ENCODE measurements around the gene SLC37A1.
A peak's percentile ranks its signal among the peaks of the same experiment; 100 is the strongest.

The SLC37A1 gene

DNA sequence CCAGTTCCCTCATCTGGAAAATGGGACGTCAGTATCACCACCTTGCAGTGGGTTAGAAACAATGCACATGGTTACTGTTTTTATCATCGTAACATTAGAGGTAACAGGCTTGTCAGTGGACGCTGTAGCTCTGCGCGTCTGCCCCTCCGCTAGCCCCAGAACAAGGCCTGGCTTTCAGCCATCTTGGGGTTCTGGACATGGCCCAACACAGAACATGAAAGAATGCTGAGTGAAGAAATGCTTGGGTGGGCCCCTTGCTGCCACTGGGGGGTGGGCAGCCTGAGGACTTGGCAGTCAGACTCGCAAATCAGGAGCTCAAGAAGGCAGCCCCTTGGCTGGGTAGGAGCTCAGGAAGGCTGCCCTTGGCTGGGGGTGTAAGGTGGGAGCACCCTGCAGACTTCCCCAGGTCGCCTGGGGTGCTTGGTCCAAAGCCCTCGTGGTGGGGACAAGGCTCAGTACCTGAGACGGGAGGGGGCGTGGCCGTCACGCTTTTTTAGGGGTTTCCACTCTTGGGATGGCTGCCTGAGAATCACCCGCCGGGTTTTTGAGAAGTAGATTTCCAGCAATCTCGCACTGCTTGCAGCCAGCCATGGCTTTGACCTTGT is 51.7 kb downstream of the SLC37A1 start:
- no peak for DNase-seq

DNA sequence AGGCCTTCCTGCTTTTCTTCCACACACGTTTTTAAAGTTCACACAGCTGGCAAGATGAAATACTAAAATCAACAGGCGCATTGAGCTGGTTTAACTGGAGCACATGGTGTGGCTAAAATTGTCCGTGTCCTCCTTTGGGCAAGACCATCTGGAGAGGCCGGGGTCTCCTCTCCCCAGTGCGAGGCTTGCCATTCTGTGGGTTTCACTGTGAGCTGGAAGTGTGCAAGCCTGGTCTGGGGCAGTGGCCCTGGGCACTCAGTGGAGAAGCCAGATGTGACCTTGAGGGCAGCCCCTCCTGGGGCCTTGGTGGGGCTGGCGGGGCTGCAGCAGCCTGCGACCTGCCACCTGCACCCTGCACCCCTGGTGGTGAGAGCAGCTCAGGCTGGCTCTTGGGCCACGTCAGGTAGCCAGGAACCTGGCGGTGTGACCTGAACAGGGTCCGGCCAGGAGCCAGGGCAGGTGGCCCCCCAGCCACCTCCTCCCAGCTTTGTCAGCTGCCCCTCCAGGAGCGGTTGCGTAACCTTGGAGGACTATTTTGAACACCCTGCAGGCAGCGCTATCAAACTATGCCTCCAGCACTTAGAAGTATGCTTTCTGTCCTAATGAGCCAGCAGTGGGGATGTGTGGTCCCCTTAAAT is 52.4 kb downstream of the SLC37A1 start:
- no peak for DNase-seq

DNA sequence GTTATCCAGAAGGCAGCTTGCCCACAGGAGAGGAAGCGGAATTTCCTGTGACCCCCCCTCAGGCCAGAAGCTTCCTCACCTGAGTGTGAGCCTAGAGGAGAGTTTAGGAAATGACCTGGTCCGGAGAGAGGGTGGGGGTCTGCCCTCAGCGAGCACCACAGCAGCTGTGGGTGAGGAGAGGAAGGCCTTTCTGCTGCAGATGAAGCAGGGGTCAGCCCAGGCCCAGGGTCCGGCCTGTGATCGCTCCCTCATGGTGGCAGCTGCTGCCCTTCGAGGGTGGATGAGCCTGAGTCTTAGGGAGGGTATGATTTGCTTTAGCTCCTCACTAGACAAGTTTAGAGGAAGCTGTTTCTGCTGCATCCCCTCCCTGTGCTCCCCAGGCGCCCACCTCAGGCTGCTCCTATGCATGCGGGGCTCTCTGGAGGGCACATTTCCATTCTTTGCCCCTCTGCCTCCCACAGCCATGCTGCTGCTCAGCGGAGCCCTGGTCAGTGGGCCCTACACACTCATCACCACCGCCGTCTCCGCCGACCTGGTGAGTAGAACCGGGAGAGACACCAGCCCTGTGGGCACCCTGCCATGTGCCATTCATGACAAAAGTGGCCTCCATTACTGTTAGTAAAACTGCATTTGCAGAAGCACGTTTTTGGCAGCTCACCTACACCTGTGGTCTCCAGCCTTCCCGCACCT is 53.0 kb downstream of the SLC37A1 start:
- DNase-seq: no peak

DNA sequence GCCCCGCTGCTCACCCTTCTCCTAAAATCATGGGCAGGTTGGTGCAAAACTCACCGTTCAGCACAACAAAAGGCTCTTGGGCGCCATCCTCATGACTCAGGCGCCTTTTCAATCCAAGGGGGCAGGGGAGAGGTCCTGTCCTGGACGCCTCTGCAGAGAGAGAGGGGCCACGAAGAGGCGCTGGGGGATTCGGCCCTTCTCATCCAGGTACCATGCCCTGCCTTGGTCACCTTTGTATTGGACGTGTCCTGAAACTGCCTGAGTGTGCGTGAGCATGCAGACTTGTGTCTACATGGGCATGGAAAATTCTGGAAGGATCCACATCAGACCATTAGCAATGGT is 53.5 kb downstream of the SLC37A1 start:
- no peak for DNase-seq

DNA sequence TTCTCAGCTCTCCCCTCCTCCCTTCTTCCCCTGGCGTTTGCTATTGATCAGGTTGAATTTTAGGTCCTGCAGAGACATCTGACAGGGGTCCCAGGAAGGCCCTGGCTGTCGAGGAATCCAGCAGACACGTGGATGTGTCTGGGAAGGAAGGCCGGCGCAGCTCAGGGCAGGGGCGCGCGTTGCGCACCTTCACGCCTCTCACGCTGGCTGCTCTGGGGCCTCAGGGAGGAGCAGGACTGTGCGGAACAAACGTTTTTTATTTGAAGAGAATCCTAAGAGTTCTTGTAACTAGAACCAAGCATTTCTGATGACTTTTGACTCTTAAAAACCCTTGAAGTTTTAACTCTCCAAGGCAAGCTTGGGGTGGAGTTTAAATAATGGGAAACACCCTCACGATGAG is 54.2 kb downstream of the SLC37A1 start:
- DNase-seq: no peak

DNA sequence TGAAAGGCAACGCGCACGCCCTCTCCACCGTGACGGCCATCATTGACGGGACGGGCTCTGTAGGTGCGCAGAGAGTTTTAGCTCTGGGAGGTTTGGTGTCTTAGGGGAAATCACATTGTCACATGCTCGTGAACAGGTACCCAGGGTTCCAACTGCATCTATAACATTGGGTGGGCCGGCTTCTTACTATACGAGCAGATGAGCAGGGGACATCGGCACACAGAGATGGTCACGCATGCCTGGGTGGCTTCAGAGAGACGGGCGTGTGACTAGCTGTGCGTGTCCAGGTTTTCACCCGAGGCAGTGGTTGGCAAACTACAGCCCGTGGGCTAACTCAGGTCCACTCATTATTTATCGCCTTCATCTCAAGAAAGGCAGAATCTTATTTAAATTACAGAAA is 54.7 kb downstream of the SLC37A1 start:
- DNase-seq: no peak

DNA sequence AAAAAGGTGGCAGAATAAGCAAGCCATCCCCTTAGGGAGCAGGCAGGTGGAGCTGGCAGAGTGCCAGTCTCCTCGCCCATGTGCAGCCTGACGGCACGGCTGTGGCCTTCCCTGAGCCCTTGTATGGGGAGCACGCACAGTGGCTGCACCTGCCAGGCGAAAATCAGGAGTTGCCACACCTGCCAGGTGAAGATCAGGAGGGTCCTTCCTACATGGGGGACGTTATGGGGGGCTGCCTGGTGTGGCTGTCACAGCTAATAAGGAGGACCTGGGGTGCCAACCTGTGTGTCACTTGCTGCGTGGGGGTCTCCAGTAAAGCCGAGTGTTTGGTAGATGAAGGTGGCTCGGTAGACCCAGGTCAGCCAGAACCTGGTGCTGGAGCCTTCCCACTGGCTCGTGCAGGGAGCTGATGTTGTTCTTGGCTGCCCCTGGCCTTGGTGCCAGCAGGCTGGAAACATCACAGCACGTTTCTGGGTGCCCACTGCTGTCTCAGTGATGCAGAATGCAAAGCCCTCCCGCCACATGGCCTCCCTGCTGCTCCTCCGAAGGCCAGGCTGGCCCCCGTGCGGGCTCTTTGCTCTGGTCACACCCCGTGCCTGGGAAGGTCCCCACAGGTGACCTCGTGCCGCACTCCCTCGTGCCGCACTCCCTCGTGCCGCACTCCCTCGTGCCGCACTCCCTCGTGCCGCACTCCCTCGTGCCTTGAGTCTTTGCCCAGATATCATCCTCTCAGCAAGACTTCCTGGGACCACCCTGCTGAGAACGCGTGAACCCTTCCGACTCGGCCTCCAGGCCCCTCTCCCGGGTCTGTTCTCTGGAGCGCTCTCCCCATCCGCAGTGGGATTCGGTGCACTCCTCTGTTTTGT is 55.4 kb downstream of the SLC37A1 start:
- DNase-seq: peak; percentile 55

DNA sequence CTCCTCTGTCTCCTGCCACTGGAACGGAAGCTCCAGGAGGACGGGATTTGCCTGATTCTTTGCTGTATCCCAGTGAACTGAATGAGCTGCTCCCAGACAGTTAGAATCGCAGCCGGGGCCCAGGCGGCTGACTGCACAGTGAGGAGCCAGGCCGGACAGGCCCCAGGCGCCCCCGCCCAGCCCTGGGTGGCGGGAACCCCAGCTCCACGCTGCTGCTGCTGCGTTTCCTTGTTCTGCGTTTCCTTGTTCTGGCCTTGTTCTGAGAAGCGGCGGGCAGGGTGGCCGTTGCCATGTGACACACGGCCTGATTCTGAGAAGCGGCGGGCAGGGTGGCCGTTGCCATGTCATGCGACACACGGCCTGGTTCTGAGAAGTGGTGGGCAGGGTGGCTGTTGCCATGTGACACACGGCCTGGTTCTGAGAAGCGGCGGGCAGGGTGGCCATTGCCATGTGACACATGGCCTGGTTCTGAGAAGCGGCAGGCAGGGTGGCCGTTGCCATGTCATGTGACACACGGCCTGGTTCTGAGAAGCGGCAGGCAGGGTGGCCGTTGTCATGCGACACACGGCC is 56.2 kb downstream of the SLC37A1 start:
- DNase-seq: no peak

DNA sequence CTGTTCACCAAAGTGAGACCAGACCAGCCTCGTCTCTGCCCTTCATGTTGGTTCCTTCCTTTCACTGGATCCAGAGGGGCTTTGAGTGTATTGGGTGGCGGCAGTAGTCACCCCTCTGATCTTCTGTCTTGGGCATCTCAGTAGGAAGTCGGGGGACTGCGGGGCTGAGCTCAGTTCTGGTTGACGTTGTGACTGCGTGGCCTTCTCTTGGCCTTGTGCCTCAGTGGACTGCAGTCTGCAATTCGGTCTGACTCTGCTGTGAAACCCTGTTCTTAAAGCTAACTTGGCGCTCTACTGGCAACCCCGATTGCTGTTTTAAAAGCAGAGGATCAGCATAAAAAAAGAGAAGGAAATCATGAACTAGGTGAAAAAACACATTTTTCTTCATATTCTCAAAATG is 56.7 kb downstream of the SLC37A1 start:
- DNase-seq: no peak

DNA sequence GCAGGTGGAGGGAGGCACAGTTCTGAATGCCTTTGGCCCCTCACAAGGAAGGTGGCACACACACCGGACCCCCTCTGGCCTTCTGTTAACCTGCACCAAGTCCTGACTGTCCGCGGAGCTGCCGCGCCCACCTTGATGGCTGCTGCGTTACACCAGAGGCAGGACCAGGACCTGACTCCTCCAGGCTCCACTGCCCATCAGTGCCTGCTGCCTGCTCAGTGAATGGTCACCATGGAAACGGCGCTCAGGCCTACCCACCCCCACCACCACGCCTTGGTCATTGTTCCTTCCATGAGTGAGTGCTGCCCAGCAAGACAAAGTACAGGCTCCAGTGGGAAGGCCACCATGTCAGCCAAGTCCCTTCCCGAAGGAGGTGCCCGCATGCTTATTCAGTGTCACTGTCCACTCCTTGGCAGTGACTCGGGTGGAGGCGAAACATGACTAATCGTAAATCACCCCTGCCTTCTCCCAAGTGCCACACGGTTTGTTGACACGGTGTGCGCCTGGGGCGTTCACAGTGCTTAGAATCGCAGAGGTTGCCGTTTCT is 57.3 kb downstream of the SLC37A1 start:
- DNase-seq: peak; percentile 90

DNA sequence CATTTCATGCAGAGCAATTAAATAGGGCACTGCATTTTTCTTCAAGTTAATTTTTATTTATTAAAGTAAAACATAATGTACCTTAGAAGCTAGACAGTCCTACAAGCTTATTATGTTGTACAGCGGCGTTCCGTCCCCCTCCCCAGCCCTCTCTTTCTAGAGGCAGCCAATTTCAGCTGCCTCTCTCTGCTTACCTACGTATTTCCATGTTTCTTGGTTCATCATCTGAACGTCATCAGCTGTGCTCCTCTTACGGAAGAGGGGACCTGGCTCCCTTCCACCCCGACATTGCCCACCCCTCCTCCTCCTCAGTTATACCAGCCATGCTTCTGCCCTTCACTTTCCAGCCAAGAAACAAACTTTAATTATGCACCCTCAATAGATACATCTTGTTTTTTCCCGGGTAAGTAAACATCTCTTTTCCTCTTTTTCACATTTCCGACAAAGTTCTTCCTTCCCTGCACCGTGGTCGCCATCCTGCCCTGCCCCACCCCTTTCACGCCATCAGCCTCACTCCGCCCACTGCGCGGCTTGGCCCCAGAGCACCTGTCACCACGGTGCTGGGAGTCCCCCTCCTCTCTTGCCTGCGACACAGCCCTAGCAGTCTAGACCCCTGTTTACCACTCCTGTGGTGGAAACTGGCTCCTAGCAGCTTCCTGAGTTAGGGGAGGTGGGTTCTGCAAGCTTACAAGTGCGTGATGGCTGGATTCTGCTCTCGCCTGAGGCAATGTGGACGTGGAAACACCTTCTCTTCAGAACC is 57.9 kb downstream of the SLC37A1 start:
- DNase-seq: peak; percentile 88

DNA sequence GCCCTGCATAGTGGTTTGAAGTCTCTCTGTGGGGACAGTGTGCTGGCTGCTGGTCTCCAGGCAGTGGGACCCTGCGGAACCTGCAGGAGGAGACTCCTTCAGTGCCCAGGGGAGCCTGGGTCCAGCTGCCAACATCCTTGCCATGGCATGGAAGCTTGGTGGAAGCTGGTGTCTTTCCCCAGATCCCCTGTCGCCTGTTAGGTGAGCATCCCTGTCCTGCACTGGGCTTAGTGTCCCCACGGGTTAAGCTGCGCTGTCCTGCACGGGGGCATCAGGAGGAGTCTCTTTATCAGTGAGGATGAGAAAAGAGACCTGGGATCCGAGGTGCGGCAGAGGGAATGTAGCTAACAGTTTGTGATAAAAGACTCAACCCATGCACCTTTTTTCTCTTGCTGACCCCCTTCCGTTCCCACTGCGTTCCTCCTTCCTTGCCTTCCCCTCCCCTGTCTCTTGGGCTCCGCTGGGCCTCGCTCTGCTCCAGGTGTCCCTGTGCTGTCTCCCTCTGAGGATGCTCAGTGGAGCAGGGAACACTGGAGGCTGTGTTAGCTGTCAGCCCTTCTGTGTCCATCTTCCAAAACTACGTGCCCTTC is 59.3 kb downstream of the SLC37A1 start:
- no peak for DNase-seq

DNA sequence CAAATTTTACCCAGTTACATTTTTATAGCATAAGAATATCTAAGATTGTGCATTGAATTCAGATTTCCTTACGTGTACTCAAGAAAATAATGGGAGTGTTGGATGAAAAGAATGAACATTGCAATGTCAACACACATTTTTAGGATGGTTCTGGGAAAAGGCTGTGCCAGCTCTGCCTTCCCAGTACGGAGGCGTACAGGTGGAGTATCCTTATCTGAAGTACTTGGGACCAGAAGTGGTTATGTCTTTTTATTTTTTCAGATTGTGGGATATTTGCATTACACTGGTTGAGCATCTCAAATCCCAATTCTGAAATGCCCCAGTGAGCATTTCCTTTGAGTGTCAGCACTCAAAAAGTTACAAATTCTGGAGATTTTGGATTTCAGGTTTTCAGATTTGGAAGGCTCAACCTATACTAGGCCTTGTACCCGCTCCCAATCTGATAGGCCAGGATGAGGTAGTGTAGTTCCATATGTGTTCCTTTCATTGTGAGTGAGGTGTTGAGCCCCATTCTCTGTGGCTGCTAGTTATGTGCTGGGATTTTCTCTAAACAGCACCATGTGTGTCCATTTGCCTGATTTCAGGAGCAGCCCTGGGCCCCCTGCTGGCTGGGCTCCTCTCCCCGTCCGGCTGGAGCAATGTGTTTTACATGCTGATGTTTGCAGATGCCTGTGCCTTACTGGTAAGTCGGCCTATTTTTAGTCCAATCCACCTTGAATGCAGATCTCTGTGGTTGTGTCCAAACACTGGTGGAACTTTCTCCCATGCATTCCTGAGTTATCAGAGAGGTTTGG is 60.8 kb downstream of the SLC37A1 start:
- DNase-seq: no peak

DNA sequence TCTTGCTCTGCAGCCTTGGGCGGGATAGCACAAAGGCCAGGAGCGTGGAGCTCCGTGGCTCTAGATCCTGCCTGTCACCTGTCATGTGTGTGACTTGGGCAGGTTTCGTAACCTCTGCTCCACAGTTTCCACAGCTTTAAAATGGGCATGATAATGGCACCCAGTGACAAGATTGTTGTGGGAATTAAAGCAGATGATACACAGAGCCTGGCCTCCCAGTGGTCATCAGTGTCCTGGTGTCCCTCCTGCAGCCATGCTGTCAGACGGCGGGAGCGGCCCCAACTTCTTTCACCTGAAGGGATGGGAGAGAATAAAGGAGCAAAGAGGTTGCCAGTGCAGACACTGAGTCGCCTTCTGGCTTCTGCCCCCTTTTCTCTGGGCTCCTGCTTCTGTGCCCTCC is 61.5 kb downstream of the SLC37A1 start:
- DNase-seq: no peak

DNA sequence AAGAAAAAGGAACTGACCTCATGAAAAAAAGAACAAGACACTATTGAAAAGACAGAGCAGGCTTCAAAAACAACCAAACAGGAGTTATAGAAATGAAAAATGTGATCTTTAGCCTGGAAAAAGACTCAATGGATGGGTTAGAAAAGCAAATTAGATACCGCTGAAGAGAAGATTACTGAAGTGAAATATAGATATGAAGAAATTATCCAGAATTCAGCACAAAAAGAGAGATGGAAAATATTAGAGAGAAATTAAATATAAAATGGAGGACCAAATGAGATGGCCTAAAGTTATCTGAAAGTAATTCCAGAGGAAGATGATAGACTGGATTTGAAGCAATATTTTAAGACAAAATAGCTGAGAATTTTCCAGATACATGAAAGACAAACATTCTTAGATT is 63.0 kb downstream of the SLC37A1 start:
- DNase-seq: no peak

DNA sequence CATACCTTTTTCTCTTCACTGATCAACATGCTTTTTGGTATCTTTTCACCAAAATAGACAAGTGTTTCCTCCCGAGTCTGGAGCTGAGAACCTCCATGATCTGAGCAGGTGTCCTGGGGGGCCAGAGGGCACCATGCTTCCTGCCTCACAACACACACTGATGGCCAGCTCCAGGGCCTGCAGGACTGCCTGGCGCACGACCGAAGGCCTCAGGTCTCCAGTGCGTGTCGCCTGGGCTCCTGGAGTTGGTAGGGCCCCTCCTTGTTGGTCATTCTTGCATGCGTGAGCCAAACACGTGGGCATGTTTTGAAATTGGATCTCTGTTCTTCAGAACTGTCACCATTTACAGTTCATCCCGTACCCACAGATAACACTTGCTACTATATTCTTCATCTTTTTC is 64.4 kb downstream of the SLC37A1 start:
- no peak for DNase-seq

DNA sequence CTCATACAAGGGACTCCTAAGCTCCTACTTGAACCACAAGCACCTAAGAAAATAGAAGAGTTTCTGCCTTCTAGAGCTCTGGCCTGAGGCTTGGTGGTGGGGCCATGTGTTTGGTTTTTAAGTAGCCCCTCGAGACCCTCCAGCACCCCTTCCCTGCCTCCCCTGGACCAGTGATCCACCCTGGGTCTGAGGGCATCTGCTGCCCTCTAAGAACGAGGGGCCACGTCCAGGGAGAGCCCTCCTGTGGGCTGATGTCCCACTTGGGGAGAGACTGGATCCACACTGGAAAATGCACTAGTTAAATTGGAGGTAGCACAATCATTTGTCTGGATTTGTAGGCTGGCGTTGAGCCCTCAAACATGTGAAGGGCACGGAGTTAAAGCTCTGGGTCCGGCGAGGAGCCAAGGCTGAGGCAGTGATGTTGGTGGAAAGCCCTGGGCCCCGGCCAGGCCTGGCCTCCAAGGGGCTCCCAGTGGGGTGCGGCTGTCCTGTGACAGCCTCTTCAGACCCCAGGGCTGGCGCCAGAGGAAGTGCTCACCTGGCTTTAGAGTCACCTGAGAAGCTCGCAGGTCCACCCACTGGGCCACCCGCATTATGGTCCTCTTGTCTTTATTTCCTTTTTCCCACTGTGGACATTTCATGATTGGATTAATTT is 65.2 kb downstream of the SLC37A1 start:
- no peak for DNase-seq

DNA sequence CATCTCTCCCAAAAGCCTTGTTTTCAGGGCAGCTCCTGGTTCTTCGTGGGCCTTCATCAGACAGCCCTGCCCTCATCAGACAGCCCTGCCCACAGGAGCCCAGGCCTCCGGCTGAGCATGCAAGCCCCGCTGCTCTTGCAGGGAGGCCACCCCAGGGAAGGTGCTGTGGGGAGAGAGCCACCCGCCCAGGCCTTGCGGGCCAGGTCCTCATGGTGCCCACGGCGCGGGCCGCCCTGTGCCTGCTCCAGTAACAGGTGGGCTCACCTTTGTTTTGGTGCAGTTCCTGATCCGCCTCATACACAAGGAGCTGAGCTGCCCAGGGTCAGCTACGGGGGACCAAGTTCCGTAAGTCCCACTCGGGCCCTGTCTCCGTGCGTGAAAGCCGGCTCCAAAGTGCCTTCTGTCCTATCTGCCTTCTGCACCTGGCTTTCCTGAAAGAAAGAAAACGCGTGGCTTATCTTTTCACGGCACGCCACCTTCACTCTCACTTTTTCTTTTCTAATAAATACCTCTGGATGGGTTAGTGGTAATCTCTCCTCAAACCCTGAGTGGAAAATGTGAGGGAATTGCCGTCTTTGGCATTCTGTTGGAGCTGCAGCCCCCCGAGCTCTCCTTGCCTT is 65.9 kb downstream of the SLC37A1 start:
- no peak for DNase-seq

DNA sequence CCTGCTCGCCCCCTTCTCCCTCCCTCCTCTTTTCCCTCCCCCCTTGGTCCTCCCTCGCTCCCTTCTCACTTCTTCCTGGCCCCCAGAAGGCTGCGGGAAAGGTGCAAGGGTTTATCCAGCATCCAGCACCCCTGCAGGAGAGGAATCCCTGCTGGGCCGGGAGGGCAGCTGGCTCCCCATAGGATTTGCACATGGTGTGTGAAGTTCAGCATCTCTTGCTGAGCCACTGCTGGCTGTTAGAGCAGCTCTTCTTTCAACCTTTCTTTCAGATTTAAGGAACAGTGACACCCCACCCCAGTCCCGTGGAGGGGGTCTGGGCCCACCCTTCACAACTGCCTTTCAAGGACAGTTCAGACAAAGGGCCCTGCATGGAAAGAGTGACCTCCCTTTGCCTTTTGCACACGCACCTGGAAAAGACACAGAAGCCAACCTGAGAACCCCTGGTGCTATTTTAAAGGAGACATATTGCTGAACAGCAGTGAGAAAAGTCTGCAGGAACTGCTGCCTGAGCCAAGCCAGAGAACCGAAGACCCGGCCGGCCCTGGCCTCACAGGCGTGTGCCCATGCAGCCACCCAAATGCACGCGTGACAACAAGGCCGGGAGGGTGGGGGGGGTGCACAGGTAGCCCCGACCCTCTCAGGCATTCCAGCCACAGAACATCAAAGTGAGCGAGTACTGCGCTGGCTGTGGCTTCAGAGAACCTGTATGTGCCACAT is 66.6 kb downstream of the SLC37A1 start:
- no peak for DNase-seq
